DMS 273 treated with DMSO at 0.1 percent for 48 hours (cell line): Measurements from ENCODE around the gene TAGLN2.

Source experiments
- DNase-seq: peaks from one replicate; lab custom pipeline; 2025; lab: John Stamatoyannopoulos, UW

Gene TAGLN2

DNA sequence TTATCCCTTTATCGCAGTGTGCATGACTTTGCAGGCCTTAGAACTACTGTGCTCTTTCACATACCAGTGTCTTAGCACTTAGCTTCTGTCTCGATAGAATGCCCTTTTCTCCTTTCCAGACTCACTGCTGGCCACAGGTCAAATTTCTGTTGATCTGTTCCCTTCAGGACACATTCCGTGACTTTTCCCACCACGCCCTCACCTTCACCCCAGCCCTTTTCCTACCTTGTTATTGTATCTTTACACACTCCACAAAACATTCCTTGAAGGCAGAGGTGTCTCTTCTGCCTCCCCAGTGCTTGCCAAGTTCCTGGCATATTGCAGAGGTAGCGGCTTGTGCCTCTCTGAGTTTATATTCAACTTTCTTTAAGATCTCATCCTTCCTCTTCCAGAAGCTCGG lies 23.8 kb upstream of the TAGLN2 start:
- no peak for DNase-seq

DNA sequence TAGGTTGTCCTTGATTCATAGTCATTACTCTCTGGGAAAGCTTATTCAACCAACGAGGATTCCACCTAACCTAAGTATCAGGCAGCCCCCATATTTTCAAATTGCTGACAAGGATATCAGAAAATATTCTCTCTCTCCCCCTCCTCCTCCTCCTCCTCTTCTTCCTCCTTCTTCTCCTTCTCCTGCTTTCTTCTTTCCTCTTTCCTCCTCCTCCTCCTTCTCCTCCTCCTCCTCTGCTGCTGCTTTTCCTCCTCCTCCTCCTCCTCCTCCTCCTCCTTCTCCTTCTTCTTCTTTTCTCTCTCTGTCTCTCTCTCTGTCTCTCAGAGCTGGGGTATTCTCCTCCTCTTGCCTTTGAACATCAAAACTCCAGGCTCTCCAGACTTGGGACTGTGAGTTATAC lies 22.6 kb upstream of the TAGLN2 start:
- DNase-seq: no peak

DNA sequence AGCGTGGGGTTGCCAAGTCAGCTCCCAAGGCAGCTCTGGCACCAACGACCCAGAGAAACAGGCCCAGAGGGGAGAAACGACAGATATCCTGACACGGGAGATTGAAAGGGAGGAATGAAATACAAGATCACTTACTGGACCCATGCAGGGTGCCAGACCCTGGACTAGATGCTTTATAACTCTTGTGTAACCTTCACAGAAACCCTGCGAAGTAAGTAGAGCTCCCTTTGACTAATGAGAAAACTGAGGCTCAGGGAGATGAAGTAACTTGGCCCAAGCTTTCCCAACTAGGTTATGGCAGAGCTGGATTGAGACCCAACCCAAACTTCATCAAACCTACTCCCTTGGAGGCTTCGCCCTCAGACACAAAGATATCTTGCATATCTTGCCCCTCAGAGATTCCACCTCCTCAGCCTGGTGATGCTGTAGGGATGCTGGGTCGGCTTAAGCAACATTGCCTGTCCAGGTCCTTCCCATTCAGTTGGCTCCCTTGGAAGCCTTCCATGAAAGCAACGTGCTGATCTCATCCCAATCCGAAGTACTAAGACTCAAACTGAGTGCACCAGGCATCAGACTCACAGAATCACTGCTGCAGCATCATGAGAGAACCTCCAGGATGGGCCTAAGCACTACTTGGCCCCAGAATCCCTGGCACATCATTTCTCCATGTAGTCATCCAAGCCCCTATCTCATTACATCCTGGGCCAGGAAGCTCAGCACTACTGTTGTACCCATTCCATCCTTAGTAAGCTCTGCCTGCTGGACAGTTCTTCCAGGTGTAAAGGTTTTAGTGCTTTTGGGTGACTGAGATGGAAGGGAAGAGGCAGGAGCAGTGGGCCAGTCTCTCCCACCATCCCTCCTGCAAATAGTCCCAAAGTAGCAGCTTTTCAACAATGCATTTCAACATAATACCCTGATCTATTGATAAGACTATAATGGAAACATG lies 21.2 kb upstream of the TAGLN2 start:
- DNase-seq: no peak

DNA sequence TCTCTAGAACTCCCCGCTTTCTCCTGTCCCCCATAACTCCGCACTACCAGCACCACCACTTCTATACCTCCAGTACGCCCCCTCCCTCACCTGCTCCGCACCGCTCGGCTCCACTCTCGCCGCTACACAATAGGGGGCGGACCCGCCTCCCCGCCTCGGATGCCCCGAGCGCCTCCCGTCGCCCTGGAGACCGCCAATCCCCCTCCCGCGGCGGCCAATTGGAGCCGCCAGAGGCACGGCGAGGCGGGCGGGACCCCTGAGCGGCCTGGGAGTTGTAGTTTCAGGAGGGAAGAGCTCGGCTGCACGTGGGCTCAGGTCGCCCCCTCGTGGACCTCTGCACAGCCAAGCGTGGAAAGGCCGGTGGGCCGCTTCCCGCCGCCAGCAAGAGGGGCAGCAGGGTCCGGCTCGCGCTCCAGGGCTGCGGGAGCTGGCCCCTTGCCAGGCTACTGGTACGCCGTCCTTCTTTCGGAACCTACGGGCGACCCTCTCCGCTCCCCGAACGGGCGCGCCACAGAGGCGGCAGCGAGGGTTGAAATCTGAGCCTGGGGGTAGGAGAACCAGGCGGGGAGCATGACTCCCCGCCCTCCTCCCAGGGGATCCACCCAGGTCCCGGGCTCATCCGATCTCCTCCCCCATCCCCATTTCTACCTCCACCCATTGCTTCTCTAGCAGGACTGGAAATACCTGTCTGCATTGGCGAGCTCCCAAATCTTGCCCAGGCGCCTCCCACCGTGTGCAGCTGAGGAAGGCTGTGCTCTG lies 20.4 kb upstream of the TAGLN2 start, which contains the start of gene IGSF9:
IGSF9 (minus strand) TSS at position 131 of the 759 bp plus-strand sequence. CDS start 2,159 bp downstream, outside the sequence.
- peak; percentile 86 for DNase-seq

DNA sequence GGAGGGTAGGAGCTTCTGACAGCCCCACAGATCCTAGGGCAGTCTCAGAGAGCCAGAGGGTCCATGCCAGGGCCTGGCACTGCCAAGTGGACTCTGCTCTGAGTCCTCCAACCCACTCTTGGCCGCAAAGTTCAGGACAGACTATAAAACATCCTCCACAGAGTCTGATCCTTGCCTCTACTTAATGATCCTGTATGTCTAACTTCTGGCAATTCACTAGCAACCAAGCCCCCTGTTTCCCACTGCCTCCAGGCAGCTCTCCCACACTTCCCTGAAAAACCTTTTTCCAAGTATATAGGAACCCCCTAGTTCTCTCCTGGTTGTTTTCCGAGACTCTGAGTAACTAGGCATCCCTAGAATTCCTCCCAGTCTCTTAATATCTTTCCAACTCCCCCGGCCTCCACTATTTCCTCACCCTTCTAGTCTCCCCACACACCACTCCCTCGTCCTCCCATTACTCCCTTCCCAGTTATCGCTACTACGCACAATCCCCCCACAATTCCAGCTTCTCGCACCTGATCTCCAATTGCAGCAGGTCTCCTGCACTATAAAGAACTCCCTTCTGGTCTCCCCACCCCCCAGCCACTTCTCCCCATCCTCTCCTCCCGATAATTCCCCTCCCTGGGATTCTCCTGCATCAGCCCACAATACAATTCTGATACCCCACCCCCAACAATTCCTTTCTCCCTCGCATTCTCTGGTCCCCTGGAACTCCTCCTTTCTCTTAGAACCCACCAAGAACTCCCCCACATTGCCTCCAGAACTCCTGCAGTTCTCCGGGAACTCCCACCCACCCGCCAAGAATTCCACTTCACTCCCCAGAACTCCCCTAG lies 19.5 kb upstream of the TAGLN2 start:
- DNase-seq: no peak

DNA sequence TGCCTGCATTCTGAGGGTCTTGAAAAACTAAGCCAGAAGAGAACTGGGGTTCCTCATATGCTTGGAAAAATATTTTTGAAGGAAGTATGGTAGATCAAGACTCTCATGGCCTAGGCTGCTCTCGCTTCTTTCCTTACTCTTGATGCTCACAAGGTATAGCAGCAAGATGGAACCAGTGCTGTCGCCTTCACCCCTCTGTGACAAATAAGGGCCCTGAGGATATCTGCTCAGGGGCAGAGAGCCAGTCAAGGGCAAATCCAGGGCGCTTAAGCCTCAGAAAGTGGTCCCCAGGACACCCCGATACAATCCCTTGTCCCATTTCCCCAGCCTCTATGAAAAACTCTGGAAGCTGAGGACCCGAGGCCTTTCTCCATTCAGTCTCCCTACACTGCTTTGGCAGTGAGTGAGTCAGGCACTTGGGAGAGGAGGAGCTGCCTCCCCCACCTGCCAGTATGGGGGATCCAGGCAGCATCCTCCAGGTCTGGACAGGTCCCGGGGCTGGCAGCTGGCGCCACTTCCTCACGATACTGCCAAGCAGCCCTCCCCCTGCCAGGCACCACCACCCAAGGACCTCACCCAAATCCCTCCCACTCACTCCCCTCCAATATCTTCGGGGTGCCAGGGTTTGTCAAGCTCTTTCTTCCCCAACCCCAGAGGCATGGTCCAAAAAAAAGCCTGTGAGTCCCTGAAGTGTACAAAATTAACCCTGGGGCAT lies 18.8 kb upstream of the TAGLN2 start:
- DNase-seq: no peak

DNA sequence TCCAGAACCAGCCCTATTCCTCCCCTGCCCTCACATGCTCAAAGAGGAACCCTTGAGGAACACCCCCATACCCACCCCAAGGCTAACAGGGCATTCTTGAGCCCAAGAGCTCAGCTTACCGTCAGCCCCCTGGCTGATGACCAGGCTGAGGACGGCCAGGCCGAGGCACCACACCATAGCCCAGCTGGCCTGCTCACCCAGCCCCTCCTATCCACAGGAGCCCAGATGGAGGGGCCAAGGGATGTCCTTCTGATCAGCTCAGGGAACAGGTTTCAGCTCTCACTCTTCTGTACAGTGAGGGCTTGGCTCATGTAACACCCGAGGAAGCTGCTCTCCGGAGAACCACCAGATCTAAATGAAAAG lies 18.0 kb upstream of the TAGLN2 start:
- DNase-seq: no peak

DNA sequence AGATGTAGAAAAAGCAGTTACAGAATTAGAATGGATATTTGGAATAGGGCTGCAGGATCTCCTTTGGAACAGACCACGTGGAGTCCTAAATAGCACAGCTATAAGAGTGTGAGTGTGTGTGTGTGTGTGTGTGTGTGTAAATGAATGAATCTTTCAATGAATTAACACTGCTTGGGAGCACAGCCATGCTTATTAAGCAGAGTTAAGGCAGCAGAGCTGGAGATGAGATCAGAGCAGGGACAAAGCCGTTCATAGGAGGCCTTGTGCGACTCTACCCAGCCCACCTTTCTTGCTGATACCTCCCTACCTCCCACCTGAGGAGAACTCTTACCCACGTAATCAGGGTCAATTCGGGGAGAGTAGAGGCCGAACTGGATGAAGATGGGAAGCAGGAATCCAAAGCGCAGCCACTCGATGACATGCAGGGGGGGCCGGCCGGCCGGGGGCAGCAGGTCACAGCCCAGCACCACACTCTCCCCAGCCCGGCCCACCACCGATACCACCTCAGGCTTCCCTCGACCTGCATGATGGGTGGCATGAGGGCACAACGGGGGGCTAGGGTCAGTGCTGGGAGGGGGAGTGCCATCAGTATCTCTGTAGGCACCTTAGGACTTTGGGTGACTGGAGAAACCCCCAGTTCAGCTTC lies 17.4 kb upstream of the TAGLN2 start:
- DNase-seq: no peak

DNA sequence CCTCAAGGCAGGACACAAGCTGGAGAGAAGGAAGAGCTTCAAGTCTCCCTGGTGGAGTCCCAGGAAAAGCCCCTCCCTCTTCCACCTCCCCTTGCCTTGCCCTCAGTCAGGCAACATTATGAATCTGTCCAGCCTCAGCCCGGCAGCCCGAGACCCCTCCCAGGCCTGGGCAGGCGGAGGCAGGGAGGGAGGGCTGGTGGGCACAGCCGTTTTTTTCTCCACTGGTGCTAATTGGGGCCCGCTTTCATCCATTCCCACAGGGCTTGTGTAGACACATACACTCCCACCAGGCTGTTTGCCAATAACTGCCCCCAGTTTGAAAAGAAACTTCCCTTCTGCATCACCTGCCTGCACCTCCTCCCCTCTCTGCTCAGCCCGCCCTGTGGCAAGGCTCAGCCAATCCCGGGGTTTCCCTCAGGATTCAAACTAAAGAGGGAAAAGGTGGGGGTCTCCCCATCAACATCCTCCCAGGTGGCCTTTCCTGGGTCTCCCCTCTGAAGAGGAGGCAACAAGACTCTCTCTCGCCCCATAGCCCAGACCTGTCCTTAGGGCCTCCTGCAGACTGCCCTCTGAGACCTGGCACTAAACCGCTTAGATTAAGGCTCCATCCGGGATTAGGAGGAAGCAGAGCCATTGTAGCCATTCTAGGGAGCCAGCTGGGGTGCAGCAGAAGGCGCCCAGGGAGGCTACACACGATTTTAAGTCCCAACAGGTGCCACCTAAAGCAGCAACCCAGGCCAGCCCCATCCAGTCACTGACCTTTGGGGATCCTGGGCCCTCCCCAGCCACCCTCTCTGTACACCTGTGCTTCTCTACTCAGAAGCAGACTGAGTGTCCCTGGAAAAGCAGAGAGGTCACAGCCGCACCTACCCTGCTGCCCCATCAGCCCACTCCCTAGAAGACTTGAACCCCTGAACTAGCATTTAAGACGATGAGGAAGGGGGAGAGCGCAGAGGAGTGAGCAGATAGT lies 16.6 kb upstream of the TAGLN2 start:
- DNase-seq: no peak

DNA sequence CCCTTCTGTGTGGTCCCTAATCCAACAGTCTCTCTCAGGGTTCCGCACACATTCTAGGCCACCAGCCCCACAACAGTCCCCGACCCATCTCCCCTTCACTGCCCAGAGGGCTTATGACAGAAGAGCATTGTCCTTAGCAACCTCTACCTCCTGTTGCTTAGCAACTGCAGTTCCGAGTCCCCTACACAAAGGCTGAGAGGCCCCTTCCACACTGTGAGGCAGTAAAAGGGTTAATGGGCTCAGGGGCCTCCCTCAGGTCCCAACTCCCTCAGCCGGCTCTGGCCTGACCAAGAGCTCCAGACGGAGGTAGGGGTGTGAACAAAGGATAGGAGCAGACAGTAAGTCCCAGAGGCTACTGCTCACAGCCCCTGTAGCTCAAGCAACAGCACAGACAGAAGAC lies 15.8 kb upstream of the TAGLN2 start:
- no peak for DNase-seq

DNA sequence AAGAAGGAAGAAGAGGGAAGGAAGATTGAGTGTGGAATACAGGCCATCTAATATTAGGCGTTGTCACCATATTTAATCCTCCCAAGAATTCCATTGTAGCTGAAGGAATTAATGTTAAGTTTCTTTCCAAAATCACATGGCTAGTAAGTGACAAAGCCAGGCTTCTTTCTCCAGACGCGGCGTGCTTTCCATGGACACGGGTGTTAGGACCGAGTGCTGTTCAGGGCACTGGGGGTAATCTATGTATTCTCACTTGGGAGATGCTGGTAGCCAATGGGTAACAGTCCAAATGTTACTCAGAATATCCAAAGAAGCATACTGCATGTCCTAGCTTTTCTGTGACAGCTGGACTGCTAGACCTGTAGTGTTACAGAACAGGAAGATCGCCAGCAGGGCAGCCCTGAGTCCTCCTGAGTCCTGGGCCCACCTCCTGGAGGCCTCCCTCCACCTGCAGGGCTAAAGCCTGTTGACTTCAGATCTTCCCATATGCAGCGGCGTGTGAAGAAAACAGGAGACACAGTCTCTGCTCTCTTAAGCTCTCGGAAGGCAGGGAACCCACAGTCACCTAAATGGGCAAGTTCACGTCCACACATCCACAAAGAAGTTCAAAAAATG lies 14.8 kb upstream of the TAGLN2 start:
- no peak for DNase-seq

DNA sequence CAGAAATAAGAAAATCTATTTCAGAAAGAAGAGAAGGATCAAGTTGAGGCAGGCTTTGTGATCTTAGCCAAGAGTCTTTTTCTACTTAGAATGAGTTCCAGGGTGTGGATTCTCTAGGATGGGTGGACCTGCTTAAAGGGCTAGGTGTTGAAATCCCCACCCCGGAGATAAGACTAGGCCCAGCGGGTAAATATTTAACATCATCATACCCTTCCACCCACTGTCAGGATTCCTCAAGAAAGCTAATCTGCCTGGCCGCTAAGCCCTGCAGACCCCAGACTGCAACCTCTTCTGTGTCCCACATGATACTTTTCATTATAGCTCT lies 14.3 kb upstream of the TAGLN2 start:
- DNase-seq: no peak

DNA sequence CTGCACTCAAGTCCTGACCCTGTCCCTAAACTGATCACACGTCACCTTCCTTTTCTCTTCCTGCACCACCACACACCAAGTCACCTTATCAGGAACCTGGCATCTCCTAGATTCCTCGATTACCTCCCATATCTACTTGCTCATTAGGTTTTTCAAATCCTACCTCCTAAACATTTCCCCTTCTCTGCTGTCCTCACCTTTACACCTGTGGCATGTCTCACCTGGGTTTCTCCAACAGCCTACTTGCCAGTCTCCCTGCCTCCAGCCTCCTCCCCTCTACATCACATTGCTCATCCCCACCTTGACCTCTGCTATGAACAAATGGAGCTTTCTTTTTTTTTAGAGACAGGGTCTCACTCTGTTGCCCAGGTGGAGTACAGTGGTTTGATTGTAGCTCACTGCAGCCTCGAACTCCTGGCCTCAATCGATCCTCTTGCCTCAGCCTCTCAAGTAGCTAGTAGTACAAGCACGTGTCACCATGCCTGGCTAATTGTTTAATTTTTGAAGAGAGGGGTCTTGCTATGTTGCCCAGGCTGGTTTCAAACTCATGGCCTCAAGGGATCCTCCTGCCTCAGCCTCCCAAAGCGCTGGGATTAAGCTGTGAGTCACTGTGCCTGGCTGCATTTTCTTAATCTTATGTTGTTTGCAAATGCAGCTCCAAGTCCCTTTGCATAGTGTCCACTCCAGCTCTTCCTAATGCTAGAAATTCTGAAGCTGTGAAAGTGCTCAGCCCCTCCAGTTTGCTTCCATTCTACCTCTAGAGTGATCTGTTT lies 13.8 kb upstream of the TAGLN2 start:
- DNase-seq: no peak

DNA sequence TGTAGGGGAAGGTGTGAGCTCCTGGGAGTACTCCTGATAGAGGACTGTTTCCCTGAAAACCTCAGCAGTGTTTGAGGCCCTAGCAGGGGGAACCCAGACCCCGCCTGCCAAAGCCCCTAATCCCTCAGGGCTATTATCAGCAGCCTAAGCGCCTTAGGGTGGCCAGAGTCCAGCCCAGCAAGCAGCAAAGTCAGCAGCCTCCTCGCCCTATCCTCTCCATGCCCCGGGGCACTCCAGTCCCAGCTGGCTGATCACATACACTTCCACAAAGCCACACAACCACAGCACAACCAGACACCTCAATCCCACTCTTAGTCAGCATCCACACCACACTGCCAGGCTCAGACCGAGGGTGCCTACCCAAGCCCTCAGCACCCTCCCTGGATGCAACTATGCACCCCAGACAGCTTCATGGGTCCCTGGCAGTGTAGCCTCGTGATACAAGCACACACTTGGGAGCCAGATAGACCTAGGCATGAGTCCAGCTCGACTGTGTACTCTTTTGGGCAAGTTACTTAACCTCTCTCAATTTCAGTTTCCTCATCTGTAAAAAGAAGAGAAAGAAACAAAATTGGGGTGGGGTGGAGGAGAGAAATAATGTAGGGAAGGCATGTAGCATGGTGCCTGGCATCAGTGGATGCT lies 13.0 kb upstream of the TAGLN2 start:
- DNase-seq: no peak

DNA sequence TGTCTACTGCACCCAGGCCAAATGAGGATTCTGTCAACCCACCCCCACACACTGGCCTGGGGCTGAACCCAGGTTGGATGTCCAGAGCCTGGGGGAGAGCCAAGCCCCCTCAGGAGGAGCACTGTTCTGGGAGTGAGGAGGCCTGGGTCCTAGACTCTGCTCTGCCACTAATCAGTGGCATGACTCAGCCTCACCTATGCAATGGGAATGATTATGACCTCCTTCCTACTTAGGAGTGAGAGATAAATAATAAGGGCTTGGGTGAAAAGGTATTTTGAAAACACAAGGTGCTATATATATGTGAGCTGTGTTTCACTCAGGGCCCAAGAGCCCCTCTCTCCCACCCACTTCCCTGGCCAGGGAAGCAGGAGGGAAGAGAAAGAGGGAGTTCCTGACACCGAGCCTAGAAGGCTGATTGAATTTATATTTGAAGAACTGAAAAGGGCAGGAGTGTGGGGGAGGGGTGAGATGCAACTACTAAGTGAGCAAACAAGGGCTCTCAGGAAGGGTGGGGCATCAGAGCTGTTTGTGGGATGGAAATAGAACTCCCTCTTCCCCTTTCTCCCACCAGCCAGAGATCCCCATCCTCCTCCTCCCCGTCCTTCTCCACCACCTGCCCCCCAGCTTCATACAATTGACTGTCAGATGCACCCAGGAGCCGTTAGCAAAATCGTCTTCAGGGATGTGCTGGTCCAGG lies 11.9 kb upstream of the TAGLN2 start:
- DNase-seq: no peak

DNA sequence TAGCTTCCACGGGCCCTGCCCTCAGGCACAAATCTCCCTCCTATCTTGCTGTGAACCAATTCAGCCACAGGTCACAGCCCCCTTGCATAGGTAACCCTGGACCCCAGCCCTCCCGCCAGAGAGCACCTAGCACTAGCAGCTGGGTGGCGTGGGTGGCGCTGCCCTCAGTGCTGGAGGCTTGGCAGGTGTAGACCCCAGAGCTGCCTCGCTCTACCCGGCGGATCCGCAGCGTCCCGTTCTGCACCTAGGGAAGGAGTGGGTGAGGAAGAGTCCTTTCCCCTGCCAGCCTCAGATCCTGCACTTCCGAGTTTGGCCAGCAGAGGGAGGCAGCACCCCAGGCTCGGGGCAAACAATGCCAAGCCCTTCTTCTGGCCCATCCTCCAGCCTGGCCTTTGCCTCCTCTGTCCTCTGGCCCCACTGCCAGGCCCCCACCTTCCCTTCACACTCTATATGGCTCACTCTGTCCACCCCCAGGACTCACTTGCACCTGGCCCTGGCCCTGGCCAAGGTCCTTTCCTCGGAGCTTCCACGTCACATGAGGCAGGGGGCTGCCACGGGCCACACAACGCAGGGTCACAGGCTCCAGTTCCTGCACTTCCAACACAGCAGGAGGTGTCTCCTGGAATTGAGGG lies 11.1 kb upstream of the TAGLN2 start:
- no peak for DNase-seq

DNA sequence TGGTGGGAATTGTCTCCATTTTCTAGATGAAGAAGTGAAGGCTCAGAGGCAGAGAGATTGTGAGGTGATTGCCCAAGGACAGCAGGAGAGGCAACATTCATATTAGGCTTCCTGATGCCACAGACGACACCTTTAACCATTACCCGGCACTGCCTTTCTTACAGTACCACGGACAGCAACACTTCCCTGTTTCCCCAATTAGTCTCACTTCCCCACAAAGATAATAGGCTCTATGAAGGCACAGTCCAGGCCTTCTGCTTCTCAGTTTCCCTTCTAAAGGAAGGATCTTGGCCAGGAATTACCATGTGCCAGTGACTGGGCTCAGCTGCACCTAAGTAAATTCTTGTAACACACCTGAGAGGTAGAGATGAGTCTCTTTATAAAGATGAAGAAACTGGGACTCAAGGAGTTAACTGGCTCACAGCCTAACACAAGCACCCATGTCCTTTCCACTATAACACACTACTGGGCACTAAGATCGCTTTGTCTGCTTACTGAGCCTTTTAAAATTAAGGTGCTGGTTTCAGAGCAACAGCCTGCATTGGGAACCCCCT lies 10.5 kb upstream of the TAGLN2 start:
- no peak for DNase-seq
